GM12872 (cell line): ENCODE data around the gene CLPSL1.

Source experiments
- CTCF ChIP-seq: IDR thresholded peaks from 3 replicates; pipeline ENCODE4 v1.5.1; 2011; ENCODE audit warnings: low read depth, mild to moderate bottlenecking, low read length, moderate library complexity; ENCODE audit not compliant: insufficient read depth

The CLPSL1 gene

GRCh38 chr6:35769211-35769610 is 11.6 kb upstream of the CLPSL1 start:
- no peak for TF ChIP-seq CTCF

- no peak for TF ChIP-seq CTCF
These were observed 9.5 kb upstream of the CLPSL1 start for GRCh38 chr6:35771343-35771627.

- no peak for TF ChIP-seq CTCF
These were observed 6.6 kb upstream of the CLPSL1 start for GRCh38 chr6:35774116-35774794.

- no peak for TF ChIP-seq CTCF
These were observed 5.8 kb upstream of the CLPSL1 start for GRCh38 chr6:35775031-35775430.

- no peak for TF ChIP-seq CTCF
These were observed 4.2 kb upstream of the CLPSL1 start, which contains the start of gene CLPSL2 for GRCh38 chr6:35776364-35777215. TSS of gene CLPSL2 (plus strand) at chr6:35776598. CDS start at chr6:35776619, 21 bp downstream.

- no peak for TF ChIP-seq CTCF
These were observed 3.3 kb upstream of the CLPSL1 start for GRCh38 chr6:35777356-35778102.

- no peak for TF ChIP-seq CTCF
These were observed 2.4 kb upstream of the CLPSL1 start for GRCh38 chr6:35778437-35778836.
